ENCODE data around the gene HSF2. TPM values are rescaled to one million over a fixed set of nuclear protein-coding genes. Genes with fewer than 3 reads are reported as not detected.

The HSF2 gene
- total and polyA plus RNA-seq, 12 donors: 14.6 to 64.4 (median 19.5) TPM

DNA sequence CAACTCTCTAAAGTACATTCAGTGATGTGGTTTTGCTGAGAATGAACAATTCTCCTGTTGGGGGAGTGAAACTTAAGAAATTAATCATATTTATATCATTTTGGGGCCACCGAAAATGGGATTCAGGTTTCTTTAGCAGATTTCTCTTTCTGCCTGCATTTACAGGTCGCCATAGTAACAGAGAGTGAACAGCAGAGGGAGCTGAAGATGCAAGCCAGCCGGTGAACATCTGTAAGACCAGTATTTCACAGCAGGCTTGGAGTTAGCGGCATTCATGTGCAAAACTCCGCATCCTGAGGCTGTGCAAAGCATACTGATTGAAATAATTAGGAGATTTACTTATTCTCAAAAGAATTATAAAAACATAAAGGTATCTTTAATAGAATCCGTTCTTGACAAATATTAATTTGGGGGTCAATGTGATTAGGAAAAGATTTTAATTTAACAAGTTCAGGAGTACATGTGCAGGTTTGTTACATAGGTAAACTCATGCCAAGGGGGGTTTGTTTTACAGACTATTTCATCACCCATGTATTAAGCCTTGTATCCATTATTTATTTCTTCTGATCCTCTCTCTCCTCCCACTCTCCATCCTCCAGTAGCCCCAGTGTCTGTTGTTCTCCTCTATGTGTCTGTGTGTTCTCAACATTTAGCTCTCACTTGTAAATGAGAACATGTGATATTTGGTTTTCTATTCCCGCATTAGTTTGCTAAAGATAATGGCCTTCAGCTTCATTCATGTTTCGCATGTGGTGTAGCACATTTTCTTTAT is 17.8 kb upstream of the HSF2 start:
- DNase-seq: peak; percentile 69 to 89 (median 76)
- Histone ChIP-seq H3K36me3 (replicated peaks in 1 of 2) (no peaks in the 10 kb centered on the region), H3K9me3 (replicated peaks in 1 of 3) (no peaks in the 10 kb centered on the region), H3K4me3 (no peak overlapping the region), H3K4me1 (replicated peaks in 1 of 2) (no peaks in the 10 kb centered on the region), H3K27me3 (no peaks in the 10 kb centered on the region), H3K27ac (no peak overlapping the region)
- WGBS, 4 donors: 17 to 21% (median 19%) methylated on average over 8 of the region's 8 CpGs
- TF ChIP-seq, protein P1, sequence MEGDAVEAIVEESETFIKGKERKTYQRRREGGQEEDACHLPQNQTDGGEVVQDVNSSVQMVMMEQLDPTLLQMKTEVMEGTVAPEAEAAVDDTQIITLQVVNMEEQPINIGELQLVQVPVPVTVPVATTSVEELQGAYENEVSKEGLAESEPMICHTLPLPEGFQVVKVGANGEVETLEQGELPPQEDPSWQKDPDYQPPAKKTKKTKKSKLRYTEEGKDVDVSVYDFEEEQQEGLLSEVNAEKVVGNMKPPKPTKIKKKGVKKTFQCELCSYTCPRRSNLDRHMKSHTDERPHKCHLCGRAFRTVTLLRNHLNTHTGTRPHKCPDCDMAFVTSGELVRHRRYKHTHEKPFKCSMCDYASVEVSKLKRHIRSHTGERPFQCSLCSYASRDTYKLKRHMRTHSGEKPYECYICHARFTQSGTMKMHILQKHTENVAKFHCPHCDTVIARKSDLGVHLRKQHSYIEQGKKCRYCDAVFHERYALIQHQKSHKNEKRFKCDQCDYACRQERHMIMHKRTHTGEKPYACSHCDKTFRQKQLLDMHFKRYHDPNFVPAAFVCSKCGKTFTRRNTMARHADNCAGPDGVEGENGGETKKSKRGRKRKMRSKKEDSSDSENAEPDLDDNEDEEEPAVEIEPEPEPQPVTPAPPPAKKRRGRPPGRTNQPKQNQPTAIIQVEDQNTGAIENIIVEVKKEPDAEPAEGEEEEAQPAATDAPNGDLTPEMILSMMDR (IDR thresholded peaks at IDR 0.05): peak; percentile 68 to 86 (median 84)
- no peak for TF ChIP-seq POLR2A (IDR thresholded peaks at IDR 0.05)
- intact Hi-C loops (cut with DNase I): loop anchor here in 1 of 2 donors (5.0 kb wide), 1 partner anchor 146 kb away; no protein-coding TSS in a partner anchor

DNA sequence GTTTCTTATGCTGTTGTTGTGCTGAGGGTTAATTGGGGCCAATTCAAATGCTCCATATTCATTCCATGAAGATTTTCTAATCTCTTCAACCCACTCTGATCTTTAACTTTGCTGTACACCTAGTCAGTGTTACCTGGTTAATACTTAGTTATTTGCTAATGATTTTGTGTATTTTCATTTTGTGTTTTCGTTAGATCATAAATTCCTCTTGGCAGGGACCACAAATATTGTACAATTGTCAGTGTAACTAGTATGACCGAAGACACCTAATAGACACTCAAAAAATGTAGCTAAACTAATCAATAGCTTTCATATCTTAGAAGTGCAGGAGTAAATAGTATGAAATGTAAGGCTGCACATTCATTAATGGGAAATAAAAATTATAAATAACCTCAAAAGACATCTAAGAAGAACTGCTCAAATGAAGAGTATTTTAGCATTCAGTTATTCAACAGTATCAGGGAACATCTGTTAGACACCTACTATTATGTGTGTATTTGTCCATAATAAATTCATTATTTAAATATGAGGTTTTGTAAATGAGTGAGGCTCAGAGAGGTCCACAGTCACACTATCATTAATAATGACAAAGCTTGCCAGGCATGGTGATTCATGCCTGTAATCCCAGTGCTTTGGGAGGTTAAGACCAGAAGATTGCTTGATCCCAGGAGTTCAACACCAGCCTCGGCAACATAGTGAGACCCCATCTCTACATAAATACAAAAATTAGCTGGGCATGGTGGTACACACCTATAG is 13.4 kb upstream of the HSF2 start:
- H3K4me1 ChIP-seq (replicated peaks in 1 of 2): no peaks in the 10 kb centered on the region

DNA sequence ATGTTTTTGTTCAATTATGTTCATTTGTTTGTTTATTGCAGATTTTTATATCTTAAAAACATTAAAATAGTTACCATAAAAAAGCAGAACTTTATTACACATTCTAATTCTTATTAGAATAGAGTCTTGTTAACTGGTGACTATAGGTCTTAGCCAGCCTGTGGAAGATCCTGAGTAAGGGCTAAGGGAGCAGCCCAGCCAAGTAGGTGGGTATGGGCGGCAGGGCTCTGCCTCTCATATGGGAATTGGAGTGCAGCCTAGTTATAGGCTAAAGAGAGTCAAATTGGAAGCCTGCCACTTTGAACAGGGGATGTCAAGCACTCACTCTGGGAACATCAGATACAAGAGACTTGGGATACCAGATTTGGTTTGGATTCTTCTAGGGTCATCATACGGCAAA is 10.5 kb upstream of the HSF2 start:
- intact Hi-C loops (cut with DNase I): no loop called here
- Histone ChIP-seq H3K27ac (no peak overlapping the region), H3K4me3 (no peak overlapping the region), H3K9me3 (replicated peaks in 1 of 3) (no peaks in the 10 kb centered on the region), H3K27me3 (no peaks in the 10 kb centered on the region), H3K4me1 (replicated peaks in 1 of 2) (peaks cover 2 to 8% of the 10 kb centered on the region in 2 donors), H3K36me3 (replicated peaks in 1 of 2) (no peaks in the 10 kb centered on the region)
- DNase-seq: no peak
- TF ChIP-seq, protein P1 (IDR thresholded peaks at IDR 0.05): no peak
- TF ChIP-seq POLR2A (IDR thresholded peaks at IDR 0.05): no peak
- 93 to 97% (median 96%) methylated on average over 2 of the region's 2 CpGs for WGBS, 4 donors

More for the DNA sequence above, 13.4 kb upstream of the HSF2 start:
- intact Hi-C loops (cut with DNase I): no loop called here
- WGBS, 4 donors: 61 to 89% (median 84%) methylated on average over 3 of the region's 3 CpGs
- no peak for DNase-seq
- H3K27me3 ChIP-seq: no peaks in the 10 kb centered on the region
- H3K27ac ChIP-seq: no peak overlapping the region
- no peak overlapping the region for H3K4me3 ChIP-seq
- no peaks in the 10 kb centered on the region for H3K9me3 ChIP-seq (replicated peaks in 1 of 3)
- H3K36me3 ChIP-seq (replicated peaks in 1 of 2): no peaks in the 10 kb centered on the region
- TF ChIP-seq, protein P1 (IDR thresholded peaks at IDR 0.05): no peak
- no peak for TF ChIP-seq POLR2A (IDR thresholded peaks at IDR 0.05)

DNA sequence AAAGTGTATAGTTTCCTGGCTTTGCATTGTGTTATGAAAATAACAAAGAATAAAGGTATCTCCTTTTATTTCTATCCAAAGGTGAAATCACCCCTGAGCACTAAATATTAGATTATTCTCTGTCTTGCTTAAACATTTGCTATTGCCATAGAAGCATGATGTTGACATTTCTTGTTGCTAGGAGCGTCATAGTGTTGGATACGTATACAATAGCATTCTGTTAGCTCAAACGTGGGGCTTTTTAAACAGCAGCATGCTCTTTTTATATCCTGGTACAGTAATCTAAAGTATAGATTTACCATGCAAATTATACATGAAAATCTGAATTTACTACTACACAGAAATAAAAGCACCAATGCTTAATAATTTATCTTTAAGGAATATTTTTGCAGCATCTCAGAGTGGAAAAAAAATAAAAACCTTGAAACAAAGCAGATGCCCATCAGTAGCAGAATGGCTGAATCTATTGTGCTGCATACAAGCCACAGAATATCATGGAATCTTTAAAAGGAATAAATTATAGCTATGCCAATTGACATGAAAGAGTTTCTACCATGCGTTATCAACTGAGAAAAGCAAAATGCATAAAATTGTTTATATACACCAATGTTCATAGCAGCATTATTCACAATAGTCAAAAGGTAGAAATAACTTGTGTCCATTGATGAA is 9.6 kb upstream of the HSF2 start:
- Histone ChIP-seq H3K4me1 (replicated peaks in 1 of 2) (peaks cover 10 to 17% of the 10 kb centered on the region in 2 donors), H3K36me3 (replicated peaks in 1 of 2) (no peaks in the 10 kb centered on the region), H3K27ac (no peak overlapping the region), H3K4me3 (no peak overlapping the region), H3K27me3 (no peaks in the 10 kb centered on the region), H3K9me3 (replicated peaks in 1 of 3) (no peaks in the 10 kb centered on the region)
- intact Hi-C loops (cut with DNase I): no loop called here
- TF ChIP-seq, protein P1 (IDR thresholded peaks at IDR 0.05): no peak
- no peak for TF ChIP-seq POLR2A (IDR thresholded peaks at IDR 0.05)
- 75 to 89% (median 80%) methylated on average over 4 of the region's 4 CpGs for WGBS, 4 donors
- DNase-seq: no peak
